ENCODE data around the gene FBXO30. TPM values are rescaled to one million over a fixed set of nuclear protein-coding genes. Genes with fewer than 3 reads are reported as not detected.

FBXO30 gene
- polyA plus RNA-seq, 1 experiment = 3.5 TPM

- Histone ChIP-seq H3K36me3 (ENCODE audit: control insufficient read depth, insufficient read depth, low read length) (no peaks in the 10 kb centered on the region), H3K4me3 (ENCODE audit: low read depth, low read length) (no peak overlapping the region), H3K27me3 (ENCODE audit: control insufficient read depth, insufficient read depth, low read length) (no peaks in the 10 kb centered on the region)
- CTCF ChIA-PET = interaction anchor here (0.7 to 1.0 kb wide), 2 partner anchors 19 to 31 kb away, joined by 3 read pairs; no protein-coding TSS in a partner anchor
- POLR2A ChIA-PET = no interaction called here
- DNase-seq (ENCODE audit: low read depth) = no peak
- TF ChIP-seq CTCF (IDR thresholded peaks at IDR 0.05; ENCODE audit: insufficient read depth, low read depth, low read length) = no peak
Observed at GRCh38 chr6:145787688-145788087, 26.9 kb downstream of the FBXO30 start.

GRCh38 chr6:145784683-145785082, 29.9 kb downstream of the FBXO30 start:
- TF ChIP-seq CTCF (IDR thresholded peaks at IDR 0.05; ENCODE audit: insufficient read depth, low read depth, low read length) = no peak
- POLR2A ChIA-PET = no interaction called here
- CTCF ChIA-PET = interaction anchor here (1.2 kb wide), 1 partner anchor 10 kb away, joined by 3 read pairs; no protein-coding TSS in a partner anchor
- no peaks in the 10 kb centered on the region for H3K27me3 ChIP-seq (ENCODE audit: control insufficient read depth, insufficient read depth, low read length)
- no peak overlapping the region for H3K4me3 ChIP-seq (ENCODE audit: low read depth, low read length)
- DNase-seq (ENCODE audit: low read depth) = no peak
- peaks cover 1% of the 10 kb centered on the region; the same call in 1 of the 2 replicates for H3K36me3 ChIP-seq (ENCODE audit: control insufficient read depth, insufficient read depth, low read length)

GRCh38 chr6:145783796-145784195, 30.8 kb downstream of the FBXO30 start:
- TF ChIP-seq CTCF (IDR thresholded peaks at IDR 0.05; ENCODE audit: insufficient read depth, low read depth, low read length) = no peak
- H3K4me3 ChIP-seq (ENCODE audit: low read depth, low read length) = no peak overlapping the region
- POLR2A ChIA-PET = no interaction called here

GRCh38 chr6:145772846-145773245, 41.7 kb downstream of the FBXO30 start:
- ChIA-PET POLR2A (no interaction called here), CTCF (interaction anchor here (1.1 kb wide), 1 partner anchor 11 kb away, joined by 4 read pairs; no protein-coding TSS in a partner anchor)
- no peak for DNase-seq (ENCODE audit: low read depth)
- no peaks in the 10 kb centered on the region for H3K36me3 ChIP-seq (ENCODE audit: control insufficient read depth, insufficient read depth, low read length)
- TF ChIP-seq CTCF (IDR thresholded peaks at IDR 0.05; ENCODE audit: insufficient read depth, low read depth, low read length) = no peak
- no peak overlapping the region for H3K4me3 ChIP-seq (ENCODE audit: low read depth, low read length)
- H3K27me3 ChIP-seq (ENCODE audit: control insufficient read depth, insufficient read depth, low read length) = no peaks in the 10 kb centered on the region

More at GRCh38 chr6:145783796-145784195, 30.8 kb downstream of the FBXO30 start:
- peaks cover 1% of the 10 kb centered on the region; the same call in 1 of the 2 replicates for H3K36me3 ChIP-seq (ENCODE audit: control insufficient read depth, insufficient read depth, low read length)
- H3K27me3 ChIP-seq (ENCODE audit: control insufficient read depth, insufficient read depth, low read length) = no peaks in the 10 kb centered on the region
- no peak for DNase-seq (ENCODE audit: low read depth)
- CTCF ChIA-PET = no interaction called here

GRCh38 chr6:145765449-145765848, 49.1 kb downstream of the FBXO30 start:
- no peaks in the 10 kb centered on the region for H3K27me3 ChIP-seq (ENCODE audit: control insufficient read depth, insufficient read depth, low read length)
- no peak for TF ChIP-seq CTCF (IDR thresholded peaks at IDR 0.05; ENCODE audit: insufficient read depth, low read depth, low read length)
- no peak overlapping the region for H3K4me3 ChIP-seq (ENCODE audit: low read depth, low read length)
- no peaks in the 10 kb centered on the region for H3K36me3 ChIP-seq (ENCODE audit: control insufficient read depth, insufficient read depth, low read length)
- CTCF ChIA-PET = no interaction called here
- POLR2A ChIA-PET = no interaction called here
- DNase-seq (ENCODE audit: low read depth) = no peak

Data from BJ (cell line).